HUES64 (cell line): Measurements from ENCODE around the gene ZNF385D.
"Not testable (repeated sequence)": the region's sequence is repeated elsewhere in the genome, so short reads cannot be mapped to it uniquely, and the experiment has no call there.

Experiments
- H3K27ac ChIP-seq: 2 replicates; pipeline ENCODE4 v1.7.0; 2013; ENCODE audit warnings: low read depth, low read length, inconsistent platforms
- H3K27me3 ChIP-seq: 2 replicates; pipeline ENCODE4 v1.6.1; 2013; ENCODE audit warnings: mild to moderate bottlenecking, low read length; ENCODE audit not compliant: insufficient read depth
- H3K36me3 ChIP-seq: 2 replicates; pipeline ENCODE4 v1.6.1; 2013; ENCODE audit warnings: mild to moderate bottlenecking, low read length; ENCODE audit not compliant: insufficient read depth
- H3K4me1 ChIP-seq: 2 replicates; pipeline ENCODE4 v1.6.1; 2013; ENCODE audit warnings: mild to moderate bottlenecking, low read length, moderate library complexity; ENCODE audit not compliant: insufficient read depth
- H3K4me3 ChIP-seq: 2 replicates; pipeline ENCODE4 v1.5.1; 2013; ENCODE audit warnings: mild to moderate bottlenecking, low read length, moderate library complexity
- H3K9ac ChIP-seq: 2 replicates; pipeline ENCODE4 v1.6.1; 2013; ENCODE audit warnings: mild to moderate bottlenecking, low read depth, low read length
- H3K9me3 ChIP-seq: 2 replicates; pipeline ENCODE4 v1.6.1; 2013; ENCODE audit warnings: low read depth, low read length; ENCODE audit not compliant: insufficient read depth
- WGBS: fragments of 150-250, 120-280 bp; methylation state at CpG from one replicate; pipeline ENCODE4 v1.1.7; 2013; ENCODE audit warnings: missing lambda C conversion rate; 5-methylcytosine and 5-hydroxymethylcytosine counted together

Gene ZNF385D

DNA sequence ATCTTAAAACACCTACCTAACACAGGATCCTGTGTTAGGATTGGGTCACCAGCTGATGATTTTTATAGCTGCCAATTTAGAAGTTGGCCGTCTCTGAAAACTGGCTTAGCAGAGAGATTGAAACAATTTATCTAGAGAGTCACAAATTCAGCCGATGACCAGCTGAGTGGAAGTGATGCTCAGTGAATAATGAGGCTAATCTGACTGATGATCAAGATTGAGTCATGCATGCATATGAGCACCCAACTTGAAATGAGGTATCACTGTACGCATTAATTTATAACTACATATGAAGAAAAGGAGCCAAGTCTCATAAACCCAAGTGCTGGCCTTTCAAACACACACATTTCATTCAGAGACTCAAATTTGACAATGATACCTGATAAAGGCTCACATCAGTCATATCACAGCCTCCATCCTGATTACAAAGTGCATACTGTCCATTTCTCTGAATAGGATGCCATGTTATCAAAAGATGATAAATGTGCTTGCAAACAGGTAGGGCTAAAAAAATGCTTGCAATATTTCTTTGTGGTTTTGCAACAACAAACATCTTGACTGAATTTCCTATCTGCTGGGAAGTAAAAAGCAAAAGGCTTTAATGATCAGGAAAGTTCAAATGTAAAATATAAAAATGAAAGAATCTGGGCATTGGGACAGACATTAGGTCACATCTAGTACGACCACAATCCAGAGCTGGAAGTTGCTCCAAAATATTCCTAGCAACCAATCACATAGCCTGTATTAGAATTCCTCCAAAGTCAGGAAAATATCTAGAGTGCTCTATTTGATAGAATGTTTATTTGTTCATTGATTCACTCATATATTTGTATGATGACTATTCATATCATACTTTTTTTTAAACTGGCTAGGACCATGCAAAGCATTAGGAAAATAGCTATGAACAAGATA lies 264.7 kb downstream of the ZNF385D start:
- not testable (repeated sequence) for H3K9me3 ChIP-seq, H3K36me3 ChIP-seq, H3K9ac ChIP-seq, H3K27ac ChIP-seq, H3K4me1 ChIP-seq, H3K27me3 ChIP-seq, H3K4me3 ChIP-seq
- WGBS = 100% methylated on average over 1 of the region's 4 CpGs

GRCh38 chr3:21484828-21485144 lies 266.2 kb downstream of the ZNF385D start:
- Histone ChIP-seq H3K27me3 (no peaks in the 10 kb centered on the region), H3K9ac (no peak overlapping the region), H3K9me3 (no peaks in the 10 kb centered on the region), H3K27ac (no peak overlapping the region), H3K4me3 (no peak overlapping the region), H3K36me3 (no peaks in the 10 kb centered on the region), H3K4me1 (no peaks in the 10 kb centered on the region)
- 93% methylated on average over 1 of the region's 1 CpG for WGBS

DNA sequence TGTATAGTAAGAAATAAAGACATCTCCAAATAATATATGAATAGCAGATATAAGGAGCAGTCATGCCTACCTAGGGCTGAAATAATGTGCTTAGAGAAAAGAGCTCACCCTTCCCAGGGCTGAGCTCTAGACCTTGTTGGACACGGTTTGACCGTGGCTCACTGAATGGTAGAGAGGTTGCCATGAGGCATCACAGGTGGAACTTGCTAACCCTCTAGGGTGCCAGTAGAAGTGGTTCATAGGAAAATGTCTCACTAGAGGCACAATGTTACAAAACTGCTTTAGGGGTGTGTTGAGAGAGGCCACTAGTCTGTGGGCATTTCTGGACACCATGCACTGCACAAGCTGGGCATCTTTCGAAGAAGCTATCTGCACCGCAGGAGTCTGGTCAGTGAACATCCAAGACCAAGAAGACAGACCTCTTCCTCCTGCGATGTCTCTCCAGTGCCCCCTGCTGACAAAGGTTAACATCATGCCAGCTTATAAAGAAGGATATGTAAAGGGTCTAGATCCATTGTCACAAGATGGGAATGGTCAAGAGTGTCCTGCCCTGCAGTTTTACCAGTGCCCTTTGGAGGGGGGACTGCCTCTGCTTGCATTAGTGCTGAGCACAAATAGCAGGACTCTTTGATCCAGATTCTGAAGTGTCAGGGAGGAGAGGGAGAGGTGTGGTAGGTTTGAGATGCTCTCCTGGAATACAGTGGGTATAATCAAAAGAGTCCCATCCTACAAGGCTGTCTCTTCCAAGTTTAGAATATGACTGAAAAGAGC lies 266.8 kb downstream of the ZNF385D start:
- Histone ChIP-seq H3K4me1 (no peaks in the 10 kb centered on the region), H3K9me3 (no peaks in the 10 kb centered on the region), H3K27me3 (no peaks in the 10 kb centered on the region), H3K36me3 (no peaks in the 10 kb centered on the region), H3K9ac (no peak overlapping the region), H3K27ac (no peak overlapping the region), H3K4me3 (no peak overlapping the region)
- 80% methylated on average over 5 of the region's 5 CpGs for WGBS

DNA sequence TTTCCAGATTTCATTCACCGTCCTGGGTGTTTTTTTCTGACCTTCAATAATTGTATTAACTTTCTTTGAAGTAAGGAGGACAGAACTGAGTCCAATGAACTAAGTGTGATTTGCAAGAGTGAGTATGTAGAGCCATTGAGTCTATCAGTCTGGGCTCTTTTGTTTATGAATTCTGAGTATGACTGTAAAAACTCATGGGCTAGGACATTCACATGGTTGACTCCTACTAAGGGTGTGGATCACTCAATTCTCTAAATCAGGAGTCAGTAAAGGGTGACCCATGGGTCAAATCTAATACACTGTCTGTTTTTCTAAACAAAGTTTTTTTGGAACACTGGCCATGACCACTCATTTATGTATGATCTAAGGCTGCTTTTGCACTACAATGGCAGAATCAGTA lies 269.0 kb downstream of the ZNF385D start:
- 73% methylated on average over 1 of the region's 1 CpG for WGBS
- no peak overlapping the region for H3K4me3 ChIP-seq
- no peak overlapping the region for H3K27ac ChIP-seq
- H3K4me1 ChIP-seq = no peaks in the 10 kb centered on the region
- H3K27me3 ChIP-seq = no peaks in the 10 kb centered on the region
- H3K36me3 ChIP-seq = no peaks in the 10 kb centered on the region
- no peak overlapping the region for H3K9ac ChIP-seq
- no peaks in the 10 kb centered on the region for H3K9me3 ChIP-seq

DNA sequence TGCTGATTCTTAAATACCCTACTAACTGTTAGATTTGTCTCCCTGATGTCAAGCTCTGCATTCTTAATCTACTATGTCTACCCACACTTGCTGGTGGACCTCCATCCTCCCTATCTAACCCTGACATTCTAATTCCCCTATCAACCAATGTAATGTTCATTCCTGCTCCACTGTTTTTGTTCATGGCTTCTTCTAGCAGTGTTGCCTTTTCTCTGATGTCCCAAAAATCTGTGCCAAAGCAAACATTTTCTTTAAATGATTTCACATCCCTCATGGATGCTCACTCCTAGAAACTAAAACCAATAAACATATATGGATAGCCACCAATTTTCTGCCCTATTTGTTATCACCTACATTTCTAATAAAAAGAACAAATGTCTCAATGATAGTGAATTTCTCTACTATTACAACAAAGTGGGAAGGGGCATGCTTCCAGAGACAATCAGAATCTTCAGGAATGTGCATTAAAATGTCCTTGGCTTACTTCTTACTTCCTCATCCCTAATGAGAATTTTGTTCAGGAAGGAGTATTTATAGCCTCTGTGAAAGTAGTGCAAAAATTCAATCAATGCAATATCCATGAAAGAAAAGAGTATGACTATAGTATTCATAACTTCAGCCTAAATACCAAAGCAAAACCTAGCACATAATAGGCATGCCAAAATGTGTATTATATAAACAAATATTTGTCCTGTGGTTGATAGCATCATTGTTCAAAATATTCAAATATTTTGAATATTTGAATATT lies 273.3 kb downstream of the ZNF385D start:
- Histone ChIP-seq H3K36me3 (no peaks in the 10 kb centered on the region), H3K4me1 (no peaks in the 10 kb centered on the region), H3K4me3 (no peak overlapping the region), H3K9ac (no peak overlapping the region), H3K9me3 (no peaks in the 10 kb centered on the region), H3K27me3 (no peaks in the 10 kb centered on the region), H3K27ac (no peak overlapping the region)

DNA sequence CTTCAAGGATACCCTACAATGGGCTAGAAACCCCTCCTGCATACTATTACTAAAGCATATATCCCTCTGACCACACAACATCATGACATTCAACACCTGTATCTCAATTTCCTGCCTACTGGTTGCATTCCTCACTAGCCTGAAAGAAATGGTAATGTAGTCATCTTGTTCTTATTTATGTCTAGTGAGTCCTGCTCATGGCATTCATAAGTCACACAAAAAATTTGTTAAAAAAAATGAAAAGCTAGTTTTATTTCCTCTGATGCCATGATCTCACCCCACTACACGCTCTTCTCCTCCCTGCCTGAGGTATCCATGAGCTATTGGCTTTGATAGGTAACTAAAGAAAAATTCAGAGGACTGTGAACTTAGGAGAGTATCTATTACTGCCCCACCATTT lies 284.5 kb downstream of the ZNF385D start:
- H3K9me3 ChIP-seq = no peaks in the 10 kb centered on the region
- no peak overlapping the region for H3K9ac ChIP-seq
- no peaks in the 10 kb centered on the region for H3K36me3 ChIP-seq
- no peak overlapping the region for H3K4me3 ChIP-seq
- H3K27me3 ChIP-seq = no peaks in the 10 kb centered on the region
- no peak overlapping the region for H3K27ac ChIP-seq
- no CpG with 5 or more reads among the region's 1 CpG for WGBS
- H3K4me1 ChIP-seq = no peaks in the 10 kb centered on the region

DNA sequence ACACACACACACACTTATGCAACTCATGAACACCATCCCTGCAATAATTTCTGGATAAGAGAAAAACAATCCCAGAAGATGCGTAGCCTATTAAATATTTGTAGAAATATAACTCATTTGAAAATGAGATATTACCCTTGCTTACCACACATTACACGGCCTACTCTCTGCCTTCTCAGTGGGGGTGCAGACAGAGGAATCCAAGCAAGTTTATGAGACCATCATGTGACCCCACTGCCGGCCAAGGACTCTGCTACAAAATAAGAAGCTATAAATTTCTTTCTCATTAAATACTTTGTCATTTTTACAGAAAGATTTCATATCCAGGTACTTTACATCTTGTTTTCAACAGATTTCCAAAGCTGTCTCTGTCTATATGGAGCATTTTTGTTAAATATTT lies 286.3 kb downstream of the ZNF385D start:
- no peaks in the 10 kb centered on the region for H3K4me1 ChIP-seq
- WGBS = 91% methylated on average over 2 of the region's 3 CpGs
- H3K4me3 ChIP-seq = no peak overlapping the region

DNA sequence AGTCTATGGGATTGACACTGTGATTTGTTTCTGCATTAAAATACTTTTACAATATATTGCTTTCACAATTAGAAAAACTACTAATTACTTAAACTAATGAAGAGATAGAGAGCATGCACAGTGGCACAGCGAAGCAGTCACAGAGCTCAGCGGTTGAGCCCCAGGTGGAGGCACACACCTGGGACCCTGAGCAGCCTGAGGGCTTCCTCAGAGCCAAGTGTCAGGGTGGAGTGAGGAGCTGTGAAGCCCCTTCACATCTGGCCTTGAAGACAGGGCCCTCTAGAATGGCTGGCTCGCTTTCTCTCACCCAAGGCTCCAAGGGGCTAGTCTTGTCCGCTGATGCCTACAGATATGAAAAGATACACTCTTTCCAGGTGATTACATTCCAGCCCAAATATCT lies 287.7 kb downstream of the ZNF385D start:
- Histone ChIP-seq H3K9me3 (no peaks in the 10 kb centered on the region), H3K27me3 (no peaks in the 10 kb centered on the region), H3K4me1 (no peaks in the 10 kb centered on the region), H3K27ac (no peak overlapping the region), H3K4me3 (no peak overlapping the region), H3K36me3 (no peaks in the 10 kb centered on the region), H3K9ac (no peak overlapping the region)
- 96% methylated on average over 4 of the region's 4 CpGs for WGBS

More for the DNA sequence above, 286.3 kb downstream of the ZNF385D start:
- H3K36me3 ChIP-seq = no peaks in the 10 kb centered on the region
- H3K27me3 ChIP-seq = no peaks in the 10 kb centered on the region
- H3K9me3 ChIP-seq = no peaks in the 10 kb centered on the region
- H3K9ac ChIP-seq = no peak overlapping the region
- H3K27ac ChIP-seq = no peak overlapping the region

DNA sequence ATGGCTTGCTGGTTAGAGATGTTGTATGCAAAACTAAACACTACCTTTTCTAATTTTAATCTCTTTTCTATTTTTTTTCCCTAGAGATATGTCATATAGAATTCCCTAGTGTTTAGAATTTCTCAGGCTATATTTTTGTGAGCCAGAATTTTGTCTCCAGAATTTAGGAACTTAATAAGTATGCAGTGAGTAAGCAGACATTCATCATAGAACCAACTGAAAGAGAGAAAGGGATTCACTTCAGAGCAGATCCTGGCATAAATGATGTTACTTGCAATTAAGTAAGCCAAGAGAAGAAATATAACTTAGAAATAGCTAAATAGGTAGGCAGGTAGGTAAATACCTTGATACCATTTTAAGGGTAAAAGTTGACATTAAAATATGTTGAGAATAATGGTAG lies 288.9 kb downstream of the ZNF385D start:
- Histone ChIP-seq H3K27ac (no peak overlapping the region), H3K4me3 (no peak overlapping the region), H3K27me3 (no peaks in the 10 kb centered on the region), H3K9ac (no peak overlapping the region), H3K4me1 (no peaks in the 10 kb centered on the region), H3K9me3 (no peaks in the 10 kb centered on the region), H3K36me3 (no peaks in the 10 kb centered on the region)

DNA sequence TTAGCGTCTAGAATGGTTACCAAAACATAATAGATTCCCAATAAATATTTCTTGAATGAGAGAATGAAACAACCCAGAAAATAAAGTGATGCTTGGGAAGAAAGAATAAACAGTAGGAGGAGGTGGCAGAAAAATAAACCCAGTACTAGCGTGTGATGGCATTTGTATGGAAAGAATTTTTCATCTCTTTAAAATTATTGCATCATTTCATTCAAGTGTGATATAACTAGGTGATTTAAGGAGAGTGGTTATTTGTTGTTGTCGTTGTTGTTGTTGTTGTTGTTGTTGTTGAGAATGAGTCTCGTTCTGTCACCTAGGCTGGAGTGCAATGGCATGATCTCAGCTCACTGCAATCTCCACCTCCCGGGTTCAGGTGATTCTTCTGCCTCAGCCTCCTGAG lies 293.9 kb downstream of the ZNF385D start:
- Histone ChIP-seq H3K27me3 (no peaks in the 10 kb centered on the region), H3K9me3 (peaks cover 5% of the 10 kb centered on the region; the same call in 1 of the 2 replicates), H3K36me3 (no peaks in the 10 kb centered on the region), H3K4me3 (no peak overlapping the region), H3K9ac (no peak overlapping the region), H3K4me1 (no peaks in the 10 kb centered on the region), H3K27ac (no peak overlapping the region)
- 79% methylated on average over 4 of the region's 5 CpGs for WGBS

DNA sequence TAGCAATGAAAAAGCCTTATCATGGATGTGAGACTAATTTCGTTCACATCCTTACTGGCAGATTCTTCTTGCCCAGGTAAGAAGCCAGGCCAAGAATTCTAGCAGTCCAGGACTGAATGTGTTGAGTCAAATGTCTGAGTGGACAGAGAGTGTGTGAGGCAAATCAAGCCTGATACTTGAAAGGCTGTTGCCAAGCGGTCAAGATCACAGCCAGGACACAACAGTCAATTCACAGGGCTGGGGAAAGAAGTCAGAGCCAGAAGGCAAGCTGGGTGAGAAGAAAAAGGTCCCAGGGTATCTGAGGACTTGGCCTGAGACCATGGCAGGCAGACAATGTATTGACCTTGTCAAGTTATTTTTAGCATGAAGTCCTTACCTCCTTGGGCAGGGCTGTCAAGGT lies 301.3 kb downstream of the ZNF385D start:
- 91% methylated on average over 2 of the region's 2 CpGs for WGBS

More for the DNA sequence above, 301.3 kb downstream of the ZNF385D start:
- H3K4me3 ChIP-seq = no peak overlapping the region
- H3K4me1 ChIP-seq = no peaks in the 10 kb centered on the region
- H3K27ac ChIP-seq = no peak overlapping the region
- H3K27me3 ChIP-seq = no peaks in the 10 kb centered on the region
- H3K9ac ChIP-seq = no peak overlapping the region
- H3K9me3 ChIP-seq = peaks cover 5% of the 10 kb centered on the region; the same call in 1 of the 2 replicates
- H3K36me3 ChIP-seq = no peaks in the 10 kb centered on the region
